ENCODE measurements around the gene TNNT3.

TNNT3 gene

DNA sequence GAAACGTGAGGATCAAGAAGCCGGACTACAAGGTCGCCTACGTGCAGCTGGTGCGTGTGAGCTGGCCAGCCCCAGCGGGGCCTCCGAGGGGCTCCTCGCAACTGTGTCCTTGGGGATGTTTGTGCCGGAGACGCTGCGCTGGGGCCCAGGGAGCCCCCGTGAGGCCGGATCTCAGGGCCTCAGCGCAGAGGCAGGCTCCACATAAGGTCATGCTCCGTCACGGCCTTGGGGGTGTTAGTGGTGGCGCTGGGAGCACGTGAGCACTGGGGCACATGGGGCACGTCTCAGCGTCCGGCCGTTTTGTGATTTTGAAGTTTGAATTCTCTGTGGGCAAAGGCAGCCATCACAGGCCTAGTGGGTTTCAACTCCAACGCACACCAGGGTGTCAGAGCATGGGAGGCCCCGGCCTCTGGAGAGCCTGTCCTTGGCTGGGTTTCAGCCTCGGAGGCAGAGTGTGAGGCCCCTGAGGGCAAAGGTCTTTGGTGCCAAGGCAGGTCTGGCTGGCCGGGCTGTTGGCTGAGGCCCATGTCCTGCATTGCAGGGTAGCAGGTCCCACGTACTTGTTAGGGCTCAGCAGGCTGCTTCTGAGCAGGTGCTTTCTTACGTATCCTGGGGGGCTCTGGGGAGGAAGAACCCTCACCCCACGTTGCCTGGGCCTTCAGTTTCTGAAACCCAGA lies 33.4 kb downstream of the TNNT3 start:
- TF ChIP-seq GATA2 (IDR thresholded peaks at IDR 0.05; ENCODE audit: low read depth, low read length) = no peak
- TF ChIP-seq GATA3 (IDR thresholded peaks at IDR 0.05; ENCODE audit: low read depth, low read length) = no peak

DNA sequence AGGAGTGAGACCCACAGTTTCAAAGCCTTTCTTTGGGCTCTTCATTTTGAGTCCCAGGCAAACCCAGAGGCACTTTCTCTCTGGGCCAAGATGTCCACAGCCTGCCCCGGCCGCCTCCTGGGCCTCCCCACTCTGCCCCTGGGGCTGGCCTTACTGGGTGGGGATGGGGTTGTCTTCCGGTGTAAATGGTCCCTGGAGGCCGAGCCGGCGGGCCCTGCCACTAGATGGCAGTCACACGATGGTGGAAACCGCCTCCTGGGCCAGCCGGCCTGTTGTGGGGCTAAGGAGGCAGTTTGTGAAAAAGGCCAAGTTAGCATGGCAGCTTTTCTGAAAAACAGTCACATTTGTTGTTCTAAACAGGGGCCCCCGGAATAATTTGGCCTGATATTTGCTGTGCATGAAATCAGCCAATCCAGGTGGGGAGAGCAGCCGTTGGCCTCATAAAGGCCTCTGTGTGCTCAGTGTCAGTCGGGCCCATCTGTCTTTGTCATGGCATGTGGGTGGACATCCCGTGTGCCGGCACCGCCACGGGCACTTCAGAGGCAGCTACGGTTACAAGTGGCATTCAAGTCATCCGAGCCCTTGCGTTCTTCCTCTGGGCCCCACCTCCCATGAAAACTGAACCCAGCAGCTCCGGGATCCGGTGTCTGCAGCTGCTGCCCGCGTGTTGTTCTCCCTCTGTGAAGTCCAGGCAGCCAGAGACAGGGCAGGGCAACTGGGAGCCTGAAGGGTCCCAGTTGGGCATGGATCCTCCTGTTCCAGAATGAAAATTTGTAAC lies 34.2 kb downstream of the TNNT3 start:
- TF ChIP-seq GATA2 (IDR thresholded peaks at IDR 0.05; ENCODE audit: low read depth, low read length) (no peak), GATA3 (IDR thresholded peaks at IDR 0.05; ENCODE audit: low read depth, low read length) (no peak)

DNA sequence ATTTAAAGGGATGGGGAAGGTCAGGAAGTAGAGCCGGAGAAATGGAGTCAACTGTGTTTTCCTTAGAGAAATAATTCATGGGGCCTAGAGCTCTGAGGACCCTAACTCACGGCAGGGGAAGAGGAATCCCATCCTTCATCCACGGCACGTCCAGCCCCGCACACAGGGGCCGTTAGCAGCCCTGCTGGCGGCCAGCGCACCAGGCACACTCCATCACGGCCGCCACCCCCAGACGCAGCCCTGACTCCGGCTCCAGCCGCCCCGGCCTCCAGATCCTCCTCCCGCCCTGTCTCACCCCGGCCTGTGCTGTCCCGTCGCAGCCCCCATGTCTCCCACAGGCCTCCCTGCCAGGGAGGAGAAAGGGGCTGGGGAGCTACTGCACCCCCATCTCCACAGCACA lies 38.9 kb downstream of the TNNT3 start:
- no peak for TF ChIP-seq GATA3 (IDR thresholded peaks at IDR 0.05; ENCODE audit: low read depth, low read length)

DNA sequence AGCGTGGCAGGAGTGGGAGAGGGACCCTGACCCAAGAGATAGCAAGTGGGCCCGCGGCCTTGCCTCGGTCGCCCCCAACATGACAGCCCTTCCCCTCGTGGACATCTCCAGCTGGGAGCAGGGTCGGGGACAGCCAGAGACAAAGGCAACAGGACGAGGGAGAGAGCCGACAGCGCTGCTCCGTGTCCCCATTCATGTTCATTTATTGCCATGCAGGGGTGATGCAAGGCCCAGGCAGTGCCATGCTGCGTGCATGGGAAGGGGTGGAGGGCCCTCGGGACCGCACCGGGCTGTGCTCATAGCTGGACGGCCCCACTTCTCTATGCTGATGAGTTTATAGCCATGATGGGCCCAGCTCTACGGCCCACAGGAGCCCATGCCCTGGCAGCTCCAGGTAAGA lies 40.3 kb downstream of the TNNT3 start:
- TF ChIP-seq GATA2 (IDR thresholded peaks at IDR 0.05; ENCODE audit: low read depth, low read length) (no peak), GATA3 (IDR thresholded peaks at IDR 0.05; ENCODE audit: low read depth, low read length) (no peak)

DNA sequence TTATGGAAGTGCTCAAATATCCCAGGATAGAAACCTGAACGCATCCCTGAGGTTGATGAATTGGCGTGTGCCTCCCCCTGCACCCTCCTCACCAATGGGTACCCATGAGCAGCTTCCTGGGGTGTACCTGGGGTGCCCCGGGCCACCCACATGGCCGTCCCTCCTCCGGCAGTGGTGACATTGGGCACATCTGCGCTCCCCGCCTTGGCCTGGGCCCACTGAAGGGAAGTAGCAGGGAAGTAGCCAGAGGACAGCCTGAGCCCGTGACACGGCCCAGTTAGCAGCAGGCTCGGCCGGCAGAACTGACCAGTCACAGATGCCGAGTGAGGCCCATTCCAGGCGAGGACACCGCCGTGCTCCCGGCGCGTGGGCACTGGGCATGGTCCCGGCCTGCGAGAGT lies 44.4 kb downstream of the TNNT3 start:
- TF ChIP-seq GATA2 (IDR thresholded peaks at IDR 0.05; ENCODE audit: low read depth, low read length) (no peak), GATA3 (IDR thresholded peaks at IDR 0.05; ENCODE audit: low read depth, low read length) (no peak)

DNA sequence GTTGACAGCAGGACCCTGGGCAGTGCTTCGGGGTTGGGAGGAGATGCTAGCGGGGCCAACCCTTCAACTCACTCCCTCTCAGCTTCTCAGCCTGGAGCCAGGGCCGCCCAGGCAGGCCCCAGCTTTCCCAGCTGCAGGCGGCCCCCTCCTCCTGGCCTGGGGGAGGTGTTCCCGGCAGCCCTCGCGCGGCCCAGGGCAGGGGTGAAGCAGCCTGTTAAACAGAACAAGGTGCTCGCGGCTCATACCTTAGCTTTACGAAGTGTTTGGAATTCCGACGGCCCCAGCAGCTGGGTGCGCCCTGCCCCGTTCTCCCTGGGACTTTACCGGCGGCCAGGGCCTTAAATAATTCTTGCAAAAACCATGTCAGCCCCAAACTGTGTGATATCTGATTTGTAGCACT lies 44.8 kb downstream of the TNNT3 start:
- TF ChIP-seq GATA2 (IDR thresholded peaks at IDR 0.05; ENCODE audit: low read depth, low read length) (no peak), GATA3 (IDR thresholded peaks at IDR 0.05; ENCODE audit: low read depth, low read length) (no peak)

DNA sequence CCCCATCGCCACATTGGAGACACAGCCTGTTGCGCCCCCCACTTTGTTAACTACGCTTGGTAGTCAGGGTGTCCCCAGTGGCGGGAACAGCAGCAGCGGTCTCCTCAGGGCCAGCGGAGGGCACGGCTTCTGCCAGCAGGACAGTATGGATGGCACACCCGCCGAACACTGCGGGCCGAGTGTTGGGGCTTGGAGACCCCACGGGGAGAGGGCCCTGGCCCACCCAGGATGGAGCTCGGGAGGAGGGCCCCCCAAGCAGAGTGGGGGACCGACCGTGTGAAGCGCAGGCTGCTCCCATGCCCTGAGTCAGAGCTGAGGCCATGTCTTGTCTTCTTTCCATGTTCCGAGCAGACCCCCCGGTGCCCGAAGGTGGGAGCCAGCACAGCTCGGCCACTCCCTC lies 45.5 kb downstream of the TNNT3 start:
- TF ChIP-seq GATA3 (IDR thresholded peaks at IDR 0.05; ENCODE audit: low read depth, low read length) (no peak), GATA2 (IDR thresholded peaks at IDR 0.05; ENCODE audit: low read depth, low read length) (no peak)

DNA sequence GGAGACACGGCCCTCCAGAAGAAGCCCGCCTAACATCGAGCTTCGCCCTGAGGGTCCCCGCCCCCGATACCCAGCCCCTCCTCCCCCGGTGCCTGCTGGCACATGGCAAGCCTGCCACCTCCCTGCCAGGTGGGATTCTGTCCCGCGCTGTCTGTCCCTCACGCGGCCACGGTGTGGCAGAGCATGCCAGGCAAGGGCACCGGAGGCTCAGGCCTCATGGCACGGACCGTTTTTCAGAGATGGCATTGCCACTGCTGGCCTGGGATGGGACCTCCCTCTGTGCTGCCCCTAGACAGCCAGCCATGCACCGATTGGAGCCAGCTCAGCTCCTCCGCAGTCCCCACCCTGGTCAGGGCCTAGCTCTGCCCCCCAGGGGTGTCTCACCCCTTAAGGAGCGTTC lies 47.0 kb downstream of the TNNT3 start:
- TF ChIP-seq GATA2 (IDR thresholded peaks at IDR 0.05; ENCODE audit: low read depth, low read length) (no peak), GATA3 (IDR thresholded peaks at IDR 0.05; ENCODE audit: low read depth, low read length) (no peak)

DNA sequence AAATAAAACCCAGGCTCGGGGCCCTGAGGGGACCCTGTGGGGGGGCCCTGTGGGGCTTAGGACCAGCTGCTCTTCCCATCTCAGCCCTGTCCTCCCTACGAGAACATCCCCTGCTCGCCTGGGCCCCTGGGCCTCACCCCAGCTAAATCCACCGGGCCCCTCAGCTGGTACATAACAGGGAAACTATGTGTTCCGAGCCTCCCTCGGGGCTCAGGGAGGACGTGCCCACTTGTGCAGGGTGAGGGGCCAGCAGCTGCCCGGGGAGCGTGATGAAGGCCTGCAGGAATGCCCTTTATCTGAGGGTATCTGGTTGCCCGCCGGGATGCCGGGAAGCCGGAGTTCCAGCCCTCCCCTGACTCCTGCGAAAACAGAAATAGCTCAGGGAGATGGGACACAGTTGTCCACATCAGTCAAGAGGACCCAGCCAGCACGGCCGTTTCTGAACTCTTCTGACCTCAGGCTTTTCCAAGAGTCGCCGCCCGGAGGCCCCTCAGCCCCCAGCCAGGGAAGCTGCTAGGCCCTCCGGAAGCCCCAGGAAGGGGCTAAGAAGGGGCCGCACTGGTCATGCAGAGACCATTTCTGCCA lies 48.2 kb downstream of the TNNT3 start:
- TF ChIP-seq GATA3 (IDR thresholded peaks at IDR 0.05; ENCODE audit: low read depth, low read length) = no peak

DNA sequence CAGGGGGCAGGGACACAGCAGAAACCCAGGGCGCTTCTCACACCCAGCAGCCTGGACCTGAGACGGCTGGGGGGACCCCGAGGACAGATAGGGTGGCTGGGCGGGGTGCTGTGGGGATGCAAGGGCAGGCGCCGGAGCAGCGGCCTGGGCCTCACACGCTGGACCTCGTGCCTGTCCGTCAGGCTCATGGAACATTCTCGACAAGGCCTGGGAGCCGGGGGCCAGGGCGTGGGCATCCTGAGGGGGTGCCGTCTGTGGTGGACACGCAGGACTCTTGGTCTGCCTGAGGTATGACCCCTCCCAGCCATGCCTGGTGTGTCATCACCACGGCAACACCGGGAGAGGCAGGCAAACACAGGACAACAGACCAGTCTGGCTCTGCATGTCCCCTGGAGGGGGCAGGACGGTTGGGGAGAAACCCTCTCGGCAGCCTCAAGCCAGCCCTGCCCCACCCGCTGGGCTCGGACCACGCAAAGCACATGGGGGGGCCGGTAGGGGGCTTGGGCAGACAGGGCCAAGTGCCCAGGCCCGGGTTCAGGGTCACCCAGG lies 49.0 kb downstream of the TNNT3 start:
- TF ChIP-seq GATA2 (IDR thresholded peaks at IDR 0.05; ENCODE audit: low read depth, low read length) (no peak), GATA3 (IDR thresholded peaks at IDR 0.05; ENCODE audit: low read depth, low read length) (no peak)

DNA sequence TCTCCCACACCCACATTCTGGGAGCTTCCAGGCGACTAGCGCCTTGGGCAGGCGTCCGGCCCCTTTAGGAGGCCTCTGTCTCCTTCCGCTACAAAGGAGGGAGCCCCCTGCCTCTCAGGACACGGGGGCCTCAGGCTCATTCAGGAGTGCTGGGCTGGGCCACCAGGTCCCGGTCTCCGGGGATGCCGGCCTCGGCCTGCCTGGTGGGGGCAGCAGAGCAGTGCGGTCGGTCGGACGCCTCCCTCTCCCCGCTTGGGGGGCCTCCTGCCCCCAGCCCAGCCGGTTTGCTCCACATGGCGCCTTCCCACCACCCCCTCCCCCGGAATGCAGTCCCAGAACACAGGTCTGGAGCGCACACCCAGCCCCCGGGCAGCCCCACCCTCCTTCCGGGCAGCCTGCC lies 49.5 kb downstream of the TNNT3 start:
- TF ChIP-seq GATA2 (IDR thresholded peaks at IDR 0.05; ENCODE audit: low read depth, low read length) = no peak
- no peak for TF ChIP-seq GATA3 (IDR thresholded peaks at IDR 0.05; ENCODE audit: low read depth, low read length)

DNA sequence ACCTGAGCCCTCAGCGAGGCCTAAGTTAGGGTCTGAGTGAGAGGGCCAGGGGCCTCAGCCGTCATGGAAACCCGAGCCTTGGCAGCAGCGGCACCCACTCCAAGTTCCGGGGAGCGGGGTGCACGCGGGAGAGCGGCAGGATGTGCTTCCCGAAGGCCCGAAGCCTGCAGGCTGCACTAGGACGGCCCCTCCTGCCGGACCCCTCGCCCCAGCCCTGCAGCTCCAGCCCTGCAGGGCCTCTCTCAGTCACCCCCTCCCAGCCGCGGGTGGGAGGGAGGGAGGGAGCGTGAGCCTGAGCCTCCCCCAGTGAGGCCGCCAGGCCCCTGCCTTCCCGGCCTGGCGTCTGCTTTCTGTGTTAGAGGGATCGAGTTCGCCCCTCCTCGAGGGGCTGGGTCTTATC lies 50.3 kb downstream of the TNNT3 start:
- TF ChIP-seq GATA2 (IDR thresholded peaks at IDR 0.05; ENCODE audit: low read depth, low read length) (no peak), GATA3 (IDR thresholded peaks at IDR 0.05; ENCODE audit: low read depth, low read length) (no peak)

DNA sequence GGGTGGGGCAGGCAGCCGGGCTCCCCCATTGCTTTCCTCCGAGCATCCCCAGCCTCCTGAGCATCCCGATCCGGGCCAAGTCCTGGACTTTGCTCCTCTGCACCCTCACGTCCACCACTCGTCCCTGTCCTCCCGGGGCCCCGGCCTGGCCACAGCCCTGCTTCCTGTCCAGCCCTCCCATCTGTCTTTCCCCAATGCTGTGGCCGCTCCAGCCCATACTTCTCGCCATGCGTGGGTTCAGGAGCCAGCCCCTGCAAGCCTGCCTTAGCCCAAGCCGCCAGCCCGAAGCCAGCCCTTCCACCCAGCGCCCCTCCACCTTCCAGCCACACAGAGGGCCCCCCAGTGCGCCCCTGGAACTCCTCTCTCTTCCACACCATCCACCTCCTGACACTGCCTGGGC lies 51.5 kb downstream of the TNNT3 start:
- TF ChIP-seq GATA2 (IDR thresholded peaks at IDR 0.05; ENCODE audit: low read depth, low read length) (no peak), GATA3 (IDR thresholded peaks at IDR 0.05; ENCODE audit: low read depth, low read length) (no peak)

DNA sequence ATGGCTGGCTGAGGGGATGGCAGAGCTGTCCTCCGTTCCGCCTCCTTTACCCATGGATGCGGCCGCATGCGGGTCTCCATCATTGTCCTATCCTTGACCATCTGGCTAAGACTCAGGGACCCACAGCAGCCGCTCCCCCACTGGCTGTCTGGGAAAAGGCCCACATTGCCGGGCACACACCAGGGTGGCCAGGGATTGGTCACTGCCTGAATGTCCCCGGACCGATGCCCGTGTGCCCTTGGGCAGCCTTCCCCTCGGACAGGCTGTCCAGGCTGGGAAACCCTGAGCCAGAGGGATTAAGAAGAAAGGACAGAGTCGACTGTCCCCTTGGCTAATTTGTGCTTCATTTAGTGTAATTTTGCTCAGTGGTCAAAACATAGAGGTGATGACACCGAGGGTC lies 55.7 kb downstream of the TNNT3 start:
- TF ChIP-seq GATA2 (IDR thresholded peaks at IDR 0.05; ENCODE audit: low read depth, low read length) (no peak), GATA3 (IDR thresholded peaks at IDR 0.05; ENCODE audit: low read depth, low read length) (no peak)
